Right kidney (tissue), 9 donors: ENCODE data around the gene RNF123.

ENCODE experiments used
- DNase-seq: peaks from one replicate; pipeline ENCODE4 v3.0.0-alpha.2; 2016
- long read RNA-seq, 8 donors: transcript quantifications; one replicate each; lab custom pipeline, GENCODE V29; 2026

RNF123 gene
- long read RNA-seq, donor 1, full-length matches to known transcripts = 1 of 46 reads
- long read RNA-seq, donor 1, partial matches to known transcripts = 45 of 46 reads
- long read RNA-seq, donor 1, other reads (novel, unspliced or antisense) = 0 of 46 reads
- long read RNA-seq, donor 2 = 0 reads
- long read RNA-seq, donor 3, full-length matches to known transcripts = 1 of 1 reads
- long read RNA-seq, donor 3, partial matches to known transcripts = 0 of 1 reads
- long read RNA-seq, donor 3, other reads (novel, unspliced or antisense) = 0 of 1 reads
- long read RNA-seq, donor 4 = 0 reads
- long read RNA-seq, donor 5, full-length matches to known transcripts = 1 of 17 reads
- long read RNA-seq, donor 5, partial matches to known transcripts = 16 of 17 reads
- long read RNA-seq, donor 5, other reads (novel, unspliced or antisense) = 0 of 17 reads
- long read RNA-seq, donor 6 = 0 reads
- long read RNA-seq, donor 7 = 0 reads
- long read RNA-seq, donor 8, full-length matches to known transcripts = 1 of 20 reads
- long read RNA-seq, donor 8, partial matches to known transcripts = 11 of 20 reads
- long read RNA-seq, donor 8, other reads (novel, unspliced or antisense) = 8 of 20 reads

- DNase-seq = peak; percentile 90
Observed at GRCh38 chr3:49689046-49689907, at the start of gene RNF123, which contains the start of gene MST1. Gene RNF123 (plus strand): TSS chr3:49689557. CDS start chr3:49691166, 1,609 bp downstream. Gene MST1 (minus strand): TSS chr3:49689474. CDS start chr3:49688691, 783 bp downstream.

DNA sequence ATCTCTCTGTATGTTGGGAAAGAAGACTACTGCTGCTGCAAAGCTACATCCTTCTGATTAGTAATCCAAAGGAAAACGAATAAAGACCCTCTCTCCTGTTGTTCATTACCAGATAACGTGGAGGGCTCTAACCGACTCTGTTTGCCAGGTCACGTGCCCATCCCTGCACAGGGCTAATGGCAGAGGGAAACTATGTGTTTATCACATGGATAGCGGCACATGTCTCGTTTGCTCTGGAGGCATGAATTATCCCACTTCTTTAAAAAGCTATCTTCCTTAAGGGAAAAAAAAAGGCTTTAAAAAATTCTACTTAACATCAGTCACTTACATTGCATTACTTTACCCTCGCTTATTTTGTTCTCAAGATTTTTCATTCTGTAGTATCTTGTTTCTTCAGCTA lies 48.1 kb upstream of the RNF123 start:
- no peak for DNase-seq

GRCh38 chr3:49641921-49642707 lies 47.2 kb upstream of the RNF123 start:
- DNase-seq = no peak

DNA sequence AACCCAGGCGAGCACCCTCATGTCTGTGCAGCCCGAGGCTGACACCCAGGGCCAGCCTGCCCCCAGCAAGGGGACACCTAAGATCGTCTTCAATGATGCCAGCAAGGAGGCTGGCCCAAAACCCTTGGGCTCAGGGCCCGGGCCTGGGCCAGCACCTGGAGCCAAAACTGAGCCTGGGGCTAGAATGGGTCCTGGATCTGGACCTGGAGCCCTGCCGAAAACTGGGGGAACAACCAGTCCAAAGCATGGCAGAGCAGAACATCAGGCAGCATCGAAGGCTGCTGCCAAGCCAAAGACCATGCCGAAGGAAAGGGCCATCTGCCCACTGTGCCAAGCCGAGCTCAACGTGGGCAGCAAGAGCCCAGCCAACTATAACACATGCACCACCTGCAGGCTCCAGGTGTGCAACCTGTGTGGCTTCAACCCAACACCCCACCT lies 46.6 kb upstream of the RNF123 start:
- DNase-seq = no peak

DNA sequence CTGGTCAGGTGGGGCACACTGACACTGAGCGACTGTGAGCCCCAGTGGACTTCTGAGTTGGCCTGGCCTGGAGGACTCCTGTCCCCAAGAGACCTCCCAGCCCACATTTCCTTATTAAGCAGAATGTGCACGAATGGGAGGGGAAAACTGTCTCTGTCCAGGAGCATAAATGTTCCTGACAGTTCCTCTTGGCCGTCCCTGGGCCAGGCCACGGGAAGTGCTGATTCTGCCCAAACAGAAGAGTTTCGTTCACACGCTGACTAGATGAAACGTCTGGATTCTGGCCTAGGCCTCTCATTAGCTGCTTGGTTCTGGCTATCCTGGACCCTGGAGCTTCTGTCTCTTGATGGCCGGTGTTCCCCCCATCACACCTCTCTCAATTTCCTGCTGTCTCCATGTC lies 44.7 kb upstream of the RNF123 start:
- no peak for DNase-seq

DNA sequence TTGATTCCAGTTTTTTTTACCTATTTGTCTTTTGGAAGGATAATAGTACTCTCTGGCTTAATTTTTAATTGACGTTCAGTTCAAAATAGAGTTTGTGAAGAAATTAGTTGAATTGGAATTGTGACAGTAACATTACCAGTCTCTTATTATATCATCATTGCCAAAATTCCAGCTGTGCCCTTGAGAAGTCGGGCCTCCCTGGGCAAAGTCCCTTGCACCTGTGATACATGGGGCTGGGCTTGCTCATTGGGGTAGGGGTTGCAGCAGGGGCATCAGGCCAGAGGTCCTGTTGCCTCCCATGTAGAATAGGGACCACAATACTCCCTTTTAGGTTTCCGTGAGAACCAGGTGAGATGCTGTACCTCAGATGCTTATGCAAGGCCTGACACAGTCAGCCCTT lies 43.1 kb upstream of the RNF123 start:
- no peak for DNase-seq

DNA sequence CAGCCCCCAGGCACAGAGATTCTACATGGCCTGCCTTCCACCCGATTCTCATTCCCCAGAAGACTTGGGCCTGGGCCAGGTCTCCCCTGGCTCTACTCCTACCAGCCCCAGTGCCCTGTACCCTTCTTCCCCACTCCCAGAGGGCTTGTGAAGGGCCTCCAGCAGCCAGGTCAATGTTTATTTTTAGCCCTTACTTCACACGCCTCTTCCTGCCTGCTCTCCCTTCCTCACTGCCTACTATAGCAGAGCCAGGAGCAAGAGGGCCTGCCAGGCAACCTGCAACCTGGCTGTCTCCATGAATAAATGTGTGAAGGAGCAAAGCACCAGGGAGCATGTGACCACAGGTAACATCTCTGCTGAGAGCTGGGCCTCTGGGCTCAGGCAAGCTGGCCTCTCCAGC lies 41.6 kb upstream of the RNF123 start:
- DNase-seq = no peak

GRCh38 chr3:49648354-49649019 lies 40.9 kb upstream of the RNF123 start:
- DNase-seq = no peak

- no peak for DNase-seq
Observed at GRCh38 chr3:49649576-49649975, 39.8 kb upstream of the RNF123 start.

DNA sequence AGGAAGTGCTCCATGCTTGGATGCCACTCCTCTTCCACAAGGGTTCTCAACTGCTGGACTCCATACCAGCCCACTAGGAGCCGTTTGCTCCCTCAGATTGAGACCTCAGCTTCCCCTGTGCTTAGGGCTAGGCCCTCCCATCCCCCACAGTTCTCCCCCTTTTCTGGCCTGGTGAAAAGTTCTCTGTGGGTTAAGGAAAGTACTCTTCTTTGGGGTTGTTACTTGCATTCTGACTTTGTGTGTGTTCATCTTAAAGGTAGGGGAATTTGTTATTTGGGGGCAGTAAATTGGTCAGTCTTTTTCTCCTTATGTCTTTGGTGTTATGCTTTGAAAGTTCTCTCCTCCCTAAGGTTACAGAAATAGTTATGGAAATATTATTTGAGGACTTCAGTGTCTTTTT lies 39.2 kb upstream of the RNF123 start:
- DNase-seq = no peak

- DNase-seq = no peak
Observed at GRCh38 chr3:49650637-49651036, 38.7 kb upstream of the RNF123 start.

DNA sequence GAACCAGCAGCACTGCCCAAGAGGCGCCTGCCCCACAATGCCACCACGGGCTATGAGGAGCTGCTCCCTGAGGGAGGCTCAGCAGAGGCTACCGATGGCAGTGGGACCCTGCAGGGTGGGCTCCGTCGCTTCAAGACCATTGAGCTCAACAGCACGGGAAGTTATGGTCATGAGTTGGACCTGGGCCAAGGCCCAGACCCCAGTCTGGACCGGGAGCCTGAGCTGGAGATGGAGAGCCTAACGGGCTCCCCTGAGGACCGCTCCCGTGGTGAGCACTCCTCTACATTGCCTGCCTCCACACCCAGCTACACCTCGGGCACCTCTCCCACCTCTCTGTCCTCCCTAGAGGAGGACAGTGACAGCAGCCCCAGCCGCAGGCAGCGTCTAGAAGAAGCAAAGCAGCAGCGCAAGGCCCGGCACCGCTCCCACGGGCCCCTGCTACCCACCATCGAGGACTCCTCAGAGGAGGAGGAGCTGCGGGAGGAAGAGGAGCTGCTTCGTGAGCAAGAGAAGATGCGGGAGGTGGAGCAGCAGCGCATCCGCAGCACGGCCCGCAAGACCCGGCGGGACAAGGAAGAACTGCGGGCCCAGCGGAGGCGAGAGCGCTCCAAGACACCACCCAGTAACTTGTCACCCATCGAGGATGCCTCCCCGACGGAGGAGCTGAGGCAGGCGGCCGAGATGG lies 37.0 kb upstream of the RNF123 start:
- DNase-seq = no peak

- peak; percentile 37 for DNase-seq
Observed at GRCh38 chr3:49652903-49653415, 36.4 kb upstream of the RNF123 start.

DNA sequence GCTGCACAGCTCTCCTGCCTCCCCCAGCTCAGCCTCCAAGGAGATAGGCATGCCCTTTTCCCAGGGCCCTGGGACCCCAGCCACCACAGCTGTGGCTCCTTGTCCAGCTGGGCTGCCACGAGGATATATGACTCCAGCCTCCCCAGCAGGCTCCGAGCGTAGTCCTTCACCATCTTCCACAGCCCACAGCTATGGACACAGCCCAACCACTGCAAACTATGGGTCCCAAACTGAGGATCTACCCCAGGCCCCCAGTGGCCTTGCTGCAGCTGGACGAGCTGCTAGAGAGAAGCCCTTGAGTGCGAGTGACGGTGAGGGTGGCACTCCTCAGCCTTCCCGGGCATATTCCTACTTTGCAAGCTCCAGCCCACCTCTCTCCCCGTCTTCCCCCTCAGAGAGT lies 35.7 kb upstream of the RNF123 start:
- DNase-seq = no peak

- no peak for DNase-seq
Observed at GRCh38 chr3:49654176-49654825, 35.1 kb upstream of the RNF123 start.

- DNase-seq = no peak
Observed at GRCh38 chr3:49654955-49655556, 34.3 kb upstream of the RNF123 start.

GRCh38 chr3:49655731-49656285 lies 33.5 kb upstream of the RNF123 start:
- no peak for DNase-seq

DNA sequence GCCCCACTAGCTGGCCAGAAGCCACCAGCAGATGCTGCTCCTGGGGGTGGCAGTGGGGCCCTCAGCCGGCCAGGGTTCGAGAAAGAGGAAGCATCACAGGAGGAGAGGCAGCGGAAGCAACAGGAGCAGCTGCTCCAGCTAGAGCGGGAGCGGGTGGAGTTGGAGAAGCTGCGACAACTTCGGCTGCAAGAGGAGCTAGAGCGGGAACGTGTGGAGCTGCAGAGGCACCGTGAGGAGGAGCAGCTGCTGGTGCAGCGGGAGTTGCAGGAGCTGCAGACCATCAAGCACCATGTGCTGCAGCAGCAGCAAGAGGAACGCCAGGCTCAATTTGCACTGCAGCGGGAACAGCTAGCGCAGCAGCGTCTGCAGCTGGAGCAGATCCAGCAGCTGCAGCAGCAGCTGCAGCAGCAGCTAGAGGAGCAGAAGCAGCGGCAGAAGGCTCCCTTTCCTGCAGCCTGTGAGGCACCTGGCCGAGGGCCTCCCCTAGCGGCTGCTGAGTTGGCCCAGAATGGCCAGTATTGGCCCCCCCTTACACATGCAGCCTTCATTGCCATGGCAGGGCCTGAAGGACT lies 32.7 kb upstream of the RNF123 start:
- no peak for DNase-seq
